ENCODE results near the gene ITGB8.
"Not testable (repeated sequence)": the region's sequence is repeated elsewhere in the genome, so short reads cannot be mapped to it uniquely, and the experiment has no call there.

Gene ITGB8

GRCh38 chr7:20330239-20330927 is at the start of gene ITGB8:
ITGB8 (plus strand) TSS chr7:20330900; CDS start chr7:20331807, 907 bp downstream.
- peak; percentile 46 to 77 for DNase-seq (ENCODE audit: low read depth in 2 of 2)

GRCh38 chr7:20282959-20283358 is 47.7 kb upstream of the ITGB8 start:
- no peak for DNase-seq (ENCODE audit: low read depth in 2 of 2)

- DNase-seq (ENCODE audit: low read depth in 2 of 2): no peak
These were observed 47.3 kb upstream of the ITGB8 start for GRCh38 chr7:20283385-20283784.

GRCh38 chr7:20284003-20284770 is 46.5 kb upstream of the ITGB8 start:
- DNase-seq (ENCODE audit: low read depth in 2 of 2): no peak

GRCh38 chr7:20284771-20285143 is 45.9 kb upstream of the ITGB8 start:
- DNase-seq (ENCODE audit: low read depth in 2 of 2): no peak

GRCh38 chr7:20287317-20287716 is 43.4 kb upstream of the ITGB8 start:
- DNase-seq (ENCODE audit: low read depth in 2 of 2): no peak

GRCh38 chr7:20288036-20288435 is 42.7 kb upstream of the ITGB8 start:
- no peak for DNase-seq (ENCODE audit: low read depth in 2 of 2)

- no peak for DNase-seq (ENCODE audit: low read depth in 2 of 2)
These were observed 40.1 kb upstream of the ITGB8 start for GRCh38 chr7:20290505-20291111.

- DNase-seq (ENCODE audit: low read depth in 2 of 2): no peak
These were observed 37.4 kb upstream of the ITGB8 start for GRCh38 chr7:20293336-20293735.

GRCh38 chr7:20296444-20296843 is 34.3 kb upstream of the ITGB8 start:
- DNase-seq (ENCODE audit: low read depth in 2 of 2): no peak

- DNase-seq (ENCODE audit: low read depth in 2 of 2): no peak
These were observed 33.8 kb upstream of the ITGB8 start for GRCh38 chr7:20296901-20297300.

- no peak for DNase-seq (ENCODE audit: low read depth in 2 of 2)
These were observed 32.2 kb upstream of the ITGB8 start for GRCh38 chr7:20298486-20298901.

- no peak for DNase-seq (ENCODE audit: low read depth in 2 of 2)
These were observed 31.6 kb upstream of the ITGB8 start for GRCh38 chr7:20299145-20299544.

GRCh38 chr7:20299647-20300312 is 30.9 kb upstream of the ITGB8 start:
- no peak for DNase-seq (ENCODE audit: low read depth in 2 of 2)

- no peak for DNase-seq (ENCODE audit: low read depth in 2 of 2)
These were observed 29.3 kb upstream of the ITGB8 start for GRCh38 chr7:20301311-20301939.

GRCh38 chr7:20302300-20302699 is 28.4 kb upstream of the ITGB8 start:
- DNase-seq (ENCODE audit: low read depth in 2 of 2): not testable (repeated sequence)

GRCh38 chr7:20302891-20303290 is 27.8 kb upstream of the ITGB8 start:
- DNase-seq (ENCODE audit: low read depth in 2 of 2): no peak

GRCh38 chr7:20304366-20304765 is 26.3 kb upstream of the ITGB8 start:
- DNase-seq (ENCODE audit: low read depth in 2 of 2): no peak

- no peak for DNase-seq (ENCODE audit: low read depth in 2 of 2)
These were observed 25.0 kb upstream of the ITGB8 start for GRCh38 chr7:20305726-20306125.

GRCh38 chr7:20306180-20306946 is 24.3 kb upstream of the ITGB8 start:
- DNase-seq (ENCODE audit: low read depth in 2 of 2): no peak

- no peak for DNase-seq (ENCODE audit: low read depth in 2 of 2)
These were observed 23.6 kb upstream of the ITGB8 start for GRCh38 chr7:20307119-20307518.

All from stimulated activated CD4-positive, alpha-beta T cell treated with anti-CD3 and anti-CD28 coated beads, Interleukin-12 subunit alpha, Interleukin-12 subunit beta, amount 100 ng/mL, for 24 hours (primary cell).